GM18858 (cell line): ENCODE measurements around the gene NETO2.
"Not testable (repeated sequence)": the region's sequence is repeated elsewhere in the genome, so short reads cannot be mapped to it uniquely, and the experiment has no call there.

Source experiments
- ATAC-seq: cut with Tn5 transposase; IDR thresholded peaks from one replicate; pipeline ENCODE4 v1.9.1; 2021; ENCODE audit not compliant: unreplicated experiment

NETO2 gene, protein sequence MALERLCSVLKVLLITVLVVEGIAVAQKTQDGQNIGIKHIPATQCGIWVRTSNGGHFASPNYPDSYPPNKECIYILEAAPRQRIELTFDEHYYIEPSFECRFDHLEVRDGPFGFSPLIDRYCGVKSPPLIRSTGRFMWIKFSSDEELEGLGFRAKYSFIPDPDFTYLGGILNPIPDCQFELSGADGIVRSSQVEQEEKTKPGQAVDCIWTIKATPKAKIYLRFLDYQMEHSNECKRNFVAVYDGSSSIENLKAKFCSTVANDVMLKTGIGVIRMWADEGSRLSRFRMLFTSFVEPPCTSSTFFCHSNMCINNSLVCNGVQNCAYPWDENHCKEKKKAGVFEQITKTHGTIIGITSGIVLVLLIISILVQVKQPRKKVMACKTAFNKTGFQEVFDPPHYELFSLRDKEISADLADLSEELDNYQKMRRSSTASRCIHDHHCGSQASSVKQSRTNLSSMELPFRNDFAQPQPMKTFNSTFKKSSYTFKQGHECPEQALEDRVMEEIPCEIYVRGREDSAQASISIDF

DNA sequence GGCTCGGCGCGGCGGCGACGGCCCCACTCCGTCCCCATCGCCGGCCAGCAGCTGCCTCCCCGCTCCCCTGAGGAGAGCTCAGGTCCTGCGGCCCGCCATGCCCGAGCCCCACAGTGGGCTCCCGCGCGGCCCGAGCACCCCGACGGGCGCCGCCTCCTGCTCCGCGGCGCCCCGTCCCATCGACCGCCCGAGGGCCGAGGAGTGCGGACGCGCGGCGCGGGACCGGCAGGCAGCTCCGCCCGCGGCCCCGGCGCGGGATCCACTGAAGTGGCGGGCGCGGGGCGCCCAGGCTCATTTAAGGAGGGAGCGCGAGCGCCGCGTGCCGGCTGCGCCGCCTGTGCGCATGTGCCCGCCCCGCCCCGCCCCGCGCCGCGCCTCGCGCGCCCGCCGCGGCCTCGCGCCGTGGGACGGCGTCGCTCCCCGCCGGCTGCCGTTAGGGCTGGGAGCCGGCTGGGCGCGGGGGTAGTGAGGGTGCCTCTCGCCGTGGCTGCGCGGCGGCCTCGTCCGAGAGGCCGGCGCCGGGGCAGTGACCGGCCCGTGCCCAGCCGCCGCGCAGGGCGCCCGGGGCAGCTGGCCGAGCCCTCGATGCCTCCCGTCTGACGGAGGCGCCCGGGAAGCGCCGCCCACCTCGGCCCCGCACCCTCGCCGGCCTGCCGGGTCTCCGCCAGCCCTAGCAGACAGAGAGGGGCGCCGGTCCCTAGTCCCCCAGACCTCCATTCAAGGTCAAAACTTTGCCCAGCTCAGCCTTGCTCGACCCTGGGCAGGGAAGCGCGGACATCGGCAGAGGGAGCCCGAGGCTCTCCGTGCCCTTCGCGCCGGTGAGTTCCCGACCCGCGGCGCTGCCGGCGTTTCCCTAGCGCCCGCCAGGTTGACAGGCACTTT lies at the start of gene NETO2:
NETO2 (minus strand) TSS at position 269 of the 882 bp plus-strand sequence. CDS start 333 bp downstream, outside the sequence.
- peak; percentile 35 for ATAC-seq

DNA sequence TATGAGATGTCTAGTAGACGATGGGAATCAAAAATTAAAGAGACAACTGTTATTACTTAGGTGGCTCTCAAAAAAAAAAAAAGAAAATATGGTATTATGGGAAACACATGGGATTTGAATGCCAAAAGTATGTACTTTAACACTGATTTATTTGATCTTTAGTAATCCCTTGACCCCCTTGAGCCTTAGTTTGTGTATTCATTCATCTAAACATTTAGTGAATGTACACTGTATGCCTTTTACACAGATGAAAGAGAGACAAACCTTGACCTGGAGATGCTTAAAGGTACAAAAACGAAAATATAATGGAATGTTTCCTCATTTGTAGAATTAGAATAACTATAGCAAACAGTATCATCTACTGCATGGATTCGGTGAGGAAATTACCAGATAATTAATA lies 38.6 kb upstream of the NETO2 start:
- ATAC-seq, result no peak

DNA sequence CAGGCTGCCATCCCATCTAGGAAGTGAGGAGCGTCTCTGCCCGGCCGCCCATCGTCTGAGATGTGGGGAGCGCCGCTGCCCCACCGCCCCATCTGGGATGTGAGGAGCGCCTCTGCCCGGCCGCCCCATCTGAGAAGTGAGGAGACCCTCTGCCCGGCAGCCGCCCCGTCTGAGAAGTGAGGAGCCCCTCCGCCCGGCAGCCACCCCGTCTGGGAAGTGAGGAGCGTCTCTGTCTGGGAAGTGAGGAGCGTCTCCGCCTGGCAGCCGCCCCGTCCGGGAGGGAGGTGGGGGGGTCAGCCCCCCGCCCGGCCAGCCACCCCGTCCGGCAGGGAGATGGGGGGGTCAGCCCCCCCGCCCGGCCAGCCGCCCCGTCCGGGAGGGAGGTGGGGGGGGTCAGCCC lies 37.3 kb upstream of the NETO2 start:
- ATAC-seq, result not testable (repeated sequence)

DNA sequence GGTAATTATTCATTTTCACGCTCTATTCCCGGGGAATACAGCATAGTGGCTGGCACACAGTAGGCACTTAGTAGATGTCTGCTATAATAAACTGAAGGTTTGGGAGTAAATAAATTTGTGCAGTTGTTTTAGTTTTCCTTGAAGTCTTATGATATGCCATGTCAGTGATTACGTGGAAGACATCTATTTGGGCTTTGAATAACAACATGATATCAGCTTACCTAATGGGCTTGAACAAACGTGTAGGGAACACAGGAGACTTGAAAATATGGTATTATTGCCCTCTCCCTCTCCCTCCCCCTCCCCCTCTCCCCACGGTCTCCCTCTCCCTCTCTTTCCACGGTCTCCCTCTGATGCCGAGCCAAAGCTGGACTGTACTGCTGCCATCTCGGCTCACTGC lies 36.3 kb upstream of the NETO2 start:
- no peak for ATAC-seq

DNA sequence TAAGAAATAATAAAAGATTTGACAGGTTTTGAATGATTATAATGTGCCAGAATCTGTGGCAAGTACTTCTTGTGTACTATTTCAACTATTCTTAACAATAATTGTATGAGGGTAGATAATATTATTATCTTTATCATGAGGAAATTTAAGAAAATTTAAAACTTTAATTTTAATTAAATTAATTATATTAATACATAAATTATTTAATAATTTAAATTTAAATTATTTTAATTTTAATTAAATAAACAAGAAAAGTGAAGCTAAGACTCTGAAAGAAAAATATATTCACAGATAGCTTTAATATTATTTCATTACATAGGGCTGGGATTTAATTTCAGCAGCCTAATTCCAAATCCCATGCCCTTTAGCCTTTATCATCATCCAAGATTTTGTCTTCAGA lies 31.4 kb upstream of the NETO2 start:
- ATAC-seq, result no peak

DNA sequence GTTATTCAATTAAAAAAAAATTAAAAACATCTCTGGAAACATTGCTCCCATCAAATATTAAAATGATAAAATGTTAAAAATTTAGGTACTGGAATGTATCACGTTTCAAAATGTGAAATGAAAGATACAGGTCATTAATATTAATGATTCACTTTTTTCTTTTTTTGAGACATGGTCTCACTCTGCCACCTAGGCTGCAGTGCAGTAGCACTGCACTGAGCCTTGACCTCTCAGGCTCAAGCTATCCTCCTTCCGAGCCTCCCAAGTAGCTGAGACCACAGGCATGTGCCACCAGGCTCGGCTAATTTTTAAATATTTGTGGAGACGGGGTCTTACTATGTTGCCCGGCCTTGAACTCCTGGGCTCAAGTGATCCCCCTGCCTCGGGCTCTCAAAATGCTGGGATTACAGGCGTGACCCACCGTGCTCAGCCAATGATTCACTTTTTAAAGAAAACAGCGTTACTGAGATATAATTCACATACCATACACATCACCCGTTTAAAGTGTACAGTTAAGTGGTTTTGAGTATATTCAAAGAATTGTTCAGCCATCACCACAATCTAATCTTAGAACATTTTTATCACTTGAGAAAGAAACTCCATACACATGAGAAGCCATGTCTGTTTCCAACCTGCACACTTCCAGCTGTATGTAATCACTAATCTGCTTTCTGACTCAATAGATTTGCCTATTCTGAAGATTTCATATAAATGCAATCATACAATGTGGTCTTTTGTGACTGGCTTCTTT lies 19.1 kb upstream of the NETO2 start:
- no peak for ATAC-seq

DNA sequence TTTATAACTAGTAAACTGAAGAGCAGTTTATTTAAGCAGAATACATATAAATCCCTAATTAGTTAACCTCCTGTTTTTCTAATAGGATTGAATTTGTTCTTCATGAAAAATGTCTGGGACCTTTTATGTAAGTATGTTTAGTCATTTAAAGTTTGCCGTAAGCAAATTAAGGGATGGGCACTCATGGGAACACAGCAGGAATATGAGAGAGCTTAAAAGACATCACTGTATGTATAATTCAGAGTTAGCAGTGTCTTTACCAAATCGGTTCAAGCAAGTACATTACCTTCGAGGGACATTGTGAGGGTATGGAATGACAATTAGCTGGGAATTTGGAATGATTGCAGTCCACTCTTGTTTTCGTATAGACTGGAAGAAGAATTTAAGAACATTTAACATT lies 17.7 kb upstream of the NETO2 start:
- no peak for ATAC-seq

DNA sequence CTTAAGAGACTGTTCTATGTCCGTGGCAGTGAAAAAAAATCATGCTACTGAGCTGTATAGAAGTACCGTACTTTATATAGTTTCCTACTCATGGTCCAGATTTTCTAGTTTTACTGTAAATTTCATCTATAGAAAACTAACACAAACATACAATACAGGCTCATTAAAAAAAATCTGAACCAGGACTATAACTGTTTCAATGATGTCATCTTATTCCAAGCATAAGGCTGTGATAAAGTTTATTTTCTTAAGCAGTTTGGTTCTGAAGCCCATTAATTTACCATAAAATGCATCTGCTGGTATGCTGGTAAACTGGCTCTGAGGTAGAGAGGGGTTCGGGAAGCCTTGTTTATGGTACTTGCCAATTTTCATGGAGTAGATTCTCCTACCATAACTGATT lies 16.7 kb upstream of the NETO2 start:
- no peak for ATAC-seq

DNA sequence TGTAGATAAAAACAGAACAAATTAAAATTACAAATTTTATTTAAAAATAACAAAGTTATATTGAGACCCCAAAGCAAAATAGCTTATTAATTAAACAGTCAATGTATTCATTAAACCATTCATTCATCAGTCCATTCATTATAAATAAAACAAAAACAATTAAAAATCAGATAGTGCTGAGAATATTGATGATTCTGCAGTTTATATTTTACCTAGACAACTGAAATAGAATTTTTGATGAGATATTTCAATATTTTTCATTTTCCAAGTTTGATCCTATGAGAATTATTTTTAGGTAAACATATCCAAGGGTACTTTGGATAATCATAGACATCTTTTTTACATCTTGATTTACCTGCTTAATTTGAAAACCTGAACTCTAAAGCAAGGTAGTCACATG lies 15.2 kb upstream of the NETO2 start:
- ATAC-seq, result no peak

DNA sequence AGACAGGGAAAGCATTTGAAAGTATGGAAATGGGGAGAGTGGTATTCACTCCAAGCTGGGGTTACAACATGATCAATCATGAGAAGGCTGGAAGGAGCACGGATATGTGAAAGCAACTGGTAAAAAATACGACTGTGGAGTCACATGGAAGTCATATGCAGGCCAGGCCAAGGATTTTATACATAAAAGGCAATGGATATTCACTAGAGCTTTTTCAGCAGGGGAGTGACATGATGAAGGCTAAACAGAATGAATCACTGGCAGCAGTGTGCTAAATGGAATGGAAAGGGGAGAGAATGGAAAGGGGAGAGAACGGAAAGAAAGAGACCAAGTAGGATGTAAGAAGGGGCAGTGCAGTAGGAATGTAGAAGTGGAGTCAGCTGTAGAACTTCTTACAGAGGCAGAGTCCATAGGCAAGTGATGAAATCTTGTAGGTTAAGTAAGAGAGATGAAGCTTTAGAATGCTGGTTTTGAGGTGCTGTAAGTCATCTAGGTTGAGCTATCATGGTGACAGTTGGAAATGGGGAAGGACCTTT lies 13.0 kb upstream of the NETO2 start:
- ATAC-seq, result no peak

DNA sequence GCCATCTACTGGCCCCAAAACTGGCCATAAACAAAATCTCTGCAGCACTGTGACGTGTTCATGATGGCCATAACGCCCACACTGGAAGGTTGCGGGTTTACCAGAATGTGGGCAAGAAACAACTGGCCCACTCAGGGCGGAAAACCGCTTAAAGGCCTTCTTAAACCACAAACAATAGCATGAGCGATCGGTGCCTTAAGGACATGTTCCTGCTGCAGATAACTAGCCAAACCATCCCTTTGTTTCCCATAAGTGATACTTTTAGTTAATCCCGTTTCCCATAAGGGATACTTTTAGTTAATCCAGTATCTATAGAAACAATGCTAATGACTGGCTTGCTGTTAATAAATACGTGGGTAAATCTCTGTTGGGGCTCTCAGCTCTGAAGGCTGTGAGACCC lies 8.8 kb upstream of the NETO2 start:
- ATAC-seq, result not testable (repeated sequence)

DNA sequence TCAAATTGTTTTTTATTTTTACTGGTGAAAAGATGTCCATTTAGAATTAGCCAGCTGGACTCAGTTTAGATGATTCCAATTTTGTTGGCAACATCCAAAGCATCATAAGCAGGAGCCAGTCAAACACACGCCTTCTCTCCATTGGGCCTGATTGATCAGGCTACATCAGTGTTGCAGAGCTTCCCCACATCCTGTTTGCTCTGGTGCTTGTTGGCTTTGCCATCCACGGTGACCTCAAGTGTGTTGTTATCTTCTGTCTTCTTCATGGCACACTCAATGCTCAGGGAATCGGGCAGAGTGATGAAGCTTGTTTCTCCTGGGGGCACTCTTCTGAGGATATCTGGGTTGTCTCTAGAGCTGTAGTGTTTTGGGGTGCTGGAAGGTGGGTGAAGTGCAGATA lies 6.3 kb upstream of the NETO2 start:
- no peak for ATAC-seq

DNA sequence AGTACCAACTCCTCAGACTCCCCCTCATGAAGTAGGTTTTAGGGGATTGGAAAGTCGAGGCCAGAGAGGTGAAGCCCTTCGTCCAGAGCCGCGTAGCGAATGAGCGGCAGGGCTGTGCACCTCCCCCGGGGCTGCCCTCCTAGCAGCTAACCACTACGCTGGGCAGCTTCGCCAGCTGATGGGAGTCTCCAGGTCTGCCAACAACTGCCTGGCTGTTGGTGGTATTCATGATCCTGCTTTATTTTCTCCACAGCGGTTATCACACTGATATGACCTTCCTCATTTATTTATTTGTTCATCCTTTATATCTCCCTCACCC lies 773 bp upstream of the NETO2 start:
- no peak for ATAC-seq

DNA sequence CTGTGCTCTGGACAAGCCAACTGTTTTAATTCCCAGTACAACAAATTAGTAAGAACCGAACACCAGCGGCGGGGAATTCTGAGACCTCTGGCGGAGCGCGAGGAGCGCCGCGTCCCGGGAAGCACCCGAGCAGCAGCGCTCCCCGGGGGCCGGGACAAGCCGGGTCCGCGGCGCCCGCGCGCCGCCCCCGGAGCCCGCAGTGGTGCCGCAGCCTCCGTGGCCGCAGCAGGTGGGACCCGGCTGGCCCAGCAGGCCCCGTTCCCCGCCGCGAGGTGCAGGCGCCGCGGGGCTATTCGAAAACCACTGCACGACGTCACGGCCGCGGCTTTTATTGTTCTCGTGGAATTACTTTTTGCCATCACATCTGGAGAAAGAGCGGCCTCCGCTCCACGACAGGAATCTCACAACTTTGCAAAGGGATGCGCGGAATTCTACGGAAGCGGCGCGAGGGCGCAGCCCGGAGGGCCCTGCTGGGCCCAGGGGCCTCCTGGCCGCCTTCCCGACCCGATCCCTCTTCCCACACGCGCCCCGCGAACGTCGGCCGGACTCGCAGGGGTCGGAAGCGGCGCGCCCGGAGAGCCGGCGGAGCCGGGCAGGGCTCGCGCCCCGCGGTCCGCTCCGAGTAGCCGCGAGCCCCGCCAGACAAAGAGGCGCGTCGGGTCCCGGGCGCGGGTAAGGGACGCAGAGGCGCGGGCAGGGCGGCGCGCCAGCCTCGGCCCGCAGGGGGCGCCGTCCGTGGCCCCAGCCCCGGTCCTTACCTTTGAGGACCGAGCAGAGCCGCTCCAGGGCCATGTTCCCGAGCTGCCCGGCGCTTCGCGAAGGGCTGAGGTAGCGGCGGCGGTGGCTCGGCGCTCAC lies 696 bp downstream of the NETO2 start:
- peak; percentile 50 for ATAC-seq

DNA sequence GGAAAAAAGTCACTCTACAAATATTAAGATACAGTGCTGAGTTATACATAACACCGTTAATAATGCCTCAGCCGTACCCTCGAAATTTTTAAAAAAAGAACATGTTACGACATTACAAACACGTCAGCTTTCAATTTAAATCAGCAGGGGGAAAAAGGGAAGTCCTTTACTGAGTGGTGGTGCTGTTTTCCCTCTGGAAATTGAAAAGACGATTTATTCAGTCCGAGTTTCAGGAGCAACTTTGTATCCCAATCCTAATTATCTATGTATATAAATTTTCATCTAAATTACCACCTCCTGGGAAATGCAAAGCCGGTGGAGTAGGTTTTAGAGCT lies 1.3 kb downstream of the NETO2 start:
- ATAC-seq, result no peak

DNA sequence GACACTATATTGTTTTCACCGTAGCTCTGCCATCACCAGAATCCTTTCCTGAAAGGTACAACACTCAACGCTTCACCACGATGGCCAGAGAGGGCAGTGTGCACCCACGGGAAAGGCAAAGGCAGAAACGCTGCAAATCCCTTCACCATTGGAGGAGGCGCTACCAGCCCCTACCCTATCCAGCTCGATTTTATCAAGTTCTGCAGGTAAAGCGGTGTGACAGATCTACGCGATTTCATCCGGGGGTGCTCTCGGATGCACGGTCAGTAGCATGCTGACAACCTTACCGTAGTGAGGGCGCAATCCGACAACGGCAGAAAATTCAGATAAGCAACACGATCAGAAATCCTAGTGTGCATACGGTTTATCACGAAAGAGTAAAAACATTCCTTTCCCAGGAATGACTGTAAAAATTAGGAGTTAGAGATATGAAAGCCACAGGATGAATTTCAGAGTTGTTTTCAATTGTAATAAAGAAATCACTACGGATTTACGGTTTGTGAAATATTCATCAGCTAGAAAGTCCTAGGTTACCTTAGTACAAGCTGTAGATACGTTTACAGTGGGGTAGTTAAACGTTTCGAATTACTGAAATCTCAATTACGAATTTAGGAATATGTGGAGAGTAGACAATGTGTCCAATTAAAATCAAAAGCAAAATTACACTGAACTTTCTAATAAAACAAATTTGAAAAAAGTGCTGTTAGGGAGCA lies 1.8 kb downstream of the NETO2 start:
- peak; percentile 42 for ATAC-seq

DNA sequence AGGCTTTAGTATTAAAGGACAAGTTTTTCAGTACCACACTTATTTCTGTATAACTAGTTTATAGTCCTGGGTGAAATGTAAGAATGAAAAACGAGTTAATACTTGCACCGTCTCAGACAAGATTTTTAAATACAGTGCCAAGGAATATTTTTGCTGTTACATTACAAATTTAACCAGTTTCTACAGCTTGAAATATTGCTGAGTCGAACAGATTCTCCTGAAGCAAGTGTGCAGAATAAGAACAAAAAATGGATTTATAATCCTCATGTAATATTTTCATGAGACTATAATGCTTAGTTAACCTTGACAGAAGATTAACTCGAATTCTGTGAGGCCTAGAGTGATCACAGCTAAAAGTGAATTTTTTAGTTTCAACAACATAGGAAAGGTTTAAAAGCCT lies 3.1 kb downstream of the NETO2 start:
- ATAC-seq, result no peak

DNA sequence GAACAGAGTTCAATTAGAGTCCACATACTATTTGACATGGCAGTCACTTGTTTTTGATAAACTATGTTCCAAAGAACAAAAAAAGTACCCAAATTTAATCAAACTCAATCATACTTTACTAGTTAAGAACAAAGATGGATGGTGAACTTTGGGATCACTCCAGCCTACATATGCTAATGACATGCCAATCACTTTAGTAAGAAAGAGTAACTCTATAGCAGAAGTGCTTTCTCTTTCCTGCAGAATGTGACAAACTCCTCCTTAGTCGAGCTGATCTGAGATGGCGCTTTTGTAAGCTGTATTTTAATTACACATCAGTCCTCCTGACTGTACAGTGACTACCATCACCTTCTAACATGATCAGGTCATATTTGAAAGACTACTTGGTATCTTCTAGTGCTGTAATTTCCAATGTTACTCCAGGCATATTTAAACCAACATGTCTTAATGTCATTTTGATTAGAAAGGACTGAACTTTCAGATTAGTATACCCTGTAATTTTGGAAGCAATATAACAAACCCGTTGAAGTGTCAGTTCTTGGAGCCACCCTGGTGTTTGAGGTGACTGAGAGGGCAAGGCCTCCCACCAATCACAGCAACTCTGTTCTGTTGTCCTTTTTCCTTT lies 4.1 kb downstream of the NETO2 start:
- no peak for ATAC-seq

DNA sequence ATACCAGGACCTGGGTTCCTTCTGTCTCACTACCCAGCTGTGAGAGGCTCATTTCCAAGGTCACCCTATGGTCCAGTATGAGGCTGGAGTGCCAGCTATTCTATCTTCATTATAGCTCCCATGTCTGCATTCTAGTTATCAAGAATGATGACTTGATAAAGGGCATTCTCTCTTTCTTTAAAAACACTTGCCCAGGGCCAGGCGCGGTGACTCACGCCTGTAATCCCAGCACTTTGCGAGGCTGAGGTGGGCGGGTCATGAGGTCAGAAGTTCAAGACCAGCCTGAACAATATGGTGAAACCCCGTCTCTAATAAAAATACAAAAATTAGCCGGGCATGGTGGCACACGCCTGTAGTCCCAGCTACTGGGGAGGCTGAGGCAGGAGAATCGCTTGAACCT lies 5.8 kb downstream of the NETO2 start:
- not testable (repeated sequence) for ATAC-seq
